Spleen (tissue), 11 donors: ENCODE data around the gene LRRC8E. TPM values are rescaled to one million over a fixed set of nuclear protein-coding genes. Genes with fewer than 3 reads are reported as not detected.

Experiments
- DNase-seq: peaks from one replicate; pipeline ENCODE4 v3.0.0-alpha.2; 2020
- H3K27ac ChIP-seq, 8 donors: fragments of 200-600 bp; sonication (generic) in 7 of 8; 1 replicate in 4 of 8; 2 replicates in 4 of 8; pipeline versions ENCODE4 v1.5.0 to v1.8.0; 2016 to 2021; ENCODE audit warnings: inconsistent platforms in 4 of 8, mild to moderate bottlenecking in 4 of 8, moderate library complexity in 1 of 8
- H3K27me3 ChIP-seq, 7 donors: fragments of 200-600 bp; sonication (generic) in 6 of 7; replicated peaks in 1 of 7; 1 replicate in 4 of 7; 2 replicates in 3 of 7; pipeline versions ENCODE4 v1.5.0 to v1.8.0; 2016 to 2021; ENCODE audit warnings: inconsistent platforms in 3 of 7, mild to moderate bottlenecking in 1 of 7
- H3K36me3 ChIP-seq, 6 donors: fragments of 200-600 bp; sonication (generic) in 5 of 6; 1 replicate in 4 of 6; 2 replicates in 2 of 6; pipeline versions ENCODE4 v1.5.0 to v1.8.0; 2016 to 2021; ENCODE audit warnings: inconsistent platforms in 2 of 6
- H3K4me1 ChIP-seq, 6 donors: fragments of 200-600 bp; sonication (generic) in 5 of 6; 1 replicate in 3 of 6; 2 replicates in 3 of 6; pipeline versions ENCODE4 v1.5.0 to v1.8.0; 2016 to 2021; ENCODE audit warnings: inconsistent platforms in 3 of 6
- H3K4me3 ChIP-seq, 8 donors: fragments of 200-600 bp; sonication (generic) in 7 of 8; 1 replicate in 4 of 8; 2 replicates in 4 of 8; pipeline versions ENCODE4 v1.5.0 to v1.8.0; 2016 to 2021; ENCODE audit warnings: inconsistent platforms in 4 of 8, mild to moderate bottlenecking in 4 of 8, moderate library complexity in 2 of 8
- H3K9me3 ChIP-seq, 8 donors: fragments of 200-600 bp; sonication (generic) in 7 of 8; 1 replicate in 4 of 8; 2 replicates in 4 of 8; pipeline versions ENCODE4 v1.5.0 to v1.8.0; 2016 to 2021; ENCODE audit warnings: inconsistent platforms in 4 of 8
- CTCF ChIP-seq, 11 experiments: fragments of 200-600 bp in 7 of 11; fragments of 450-650 bp in 4 of 11; sonication (generic) in 4 of 11; IDR thresholded peaks in 8 of 11; conservative IDR thresholded peaks in 3 of 11; 1 replicate in 7 of 11; 2 replicates in 4 of 11; pipeline versions ENCODE4 v1.4.0 to v1.8.0; 2016 to 2021; ENCODE audit warnings: antibody characterized with exemption in 11 of 11, inconsistent platforms in 4 of 11, mild to moderate bottlenecking in 1 of 11
- POLR2A ChIP-seq, 3 donors: fragments of 450-650 bp; IDR thresholded peaks; one replicate each; pipeline ENCODE4 v1.5.1; 2017; ENCODE audit warnings: antibody characterized with exemption in 3 of 3, mild to moderate bottlenecking in 1 of 3
- POLR2AphosphoS5 ChIP-seq, 3 donors: sonication (generic); formaldehyde crosslinking; IDR thresholded peaks; one replicate each; pipeline ENCODE4 v1.5.1; 2017; ENCODE audit warnings: antibody characterized with exemption in 3 of 3
- WGBS, 5 donors: extraction: QIAGEN DNeasy Blood & Tissue Kit in 3 of 5; methylation state at CpG; one replicate each; pipeline versions ENCODE4 v1.1.5 to v1.1.7; 2013 to 2018; 5-methylcytosine and 5-hydroxymethylcytosine counted together
- intact Hi-C: fragments of 100-400 bp; cut with DNase I; formaldehyde crosslinking; loops from one replicate; pipeline ENCODE4 v1.15.0; 2023; ENCODE audit warnings: low total_unique reads
- polyA plus RNA-seq, 3 donors: library from polyadenylated mRNA; stranded (reverse); fragments of 200-250 nt; gene quantifications; one replicate each; pipeline ENCODE4 v1.2.1, GENCODE V29; 2013
- total RNA-seq, 7 donors: library from RNA; depleted of rRNA in 3 of 7; stranded (reverse); fragments of >200 nt in 3 of 7; fragmentation: NEBNext Ultra II Directional in 4 of 7; extraction: Animal tissue kit (Norgen Biotek cat#: 25700) in 4 of 7; gene quantifications; one replicate each; pipeline versions ENCODE4 v1.1.0 to v1.2.1, GENCODE V29; 2016 to 2021
- donor health status: healthy with polysubstance abuse.
- donor health status: DM: no; HTN: no; CAD: no; lungs with moderate emphysema.
- donor health status: DM: no; HTN: no; CAD: no.
- donor health status: Bipolar disorder and iron deficiency.
- donor health status: healthy.
- donor health status: DM: no; HTN: no; CAD: no.
- donor health status: DM: yes; HTN: yes; CAD: no.

LRRC8E gene
- total and polyA plus RNA-seq, 10 donors = 0.08 to 0.37 TPM; not detected in 8

- Histone ChIP-seq H3K9me3 (no peaks in the 10 kb centered on the region), H3K36me3 (peaks cover 0 to 45% (median 34%) of the 10 kb centered on the region in 6 donors), H3K4me3 (peak overlapping the region in 6 of 8 donors; percentile 57 to 94 (median 78)), H3K27me3 (no peaks in the 10 kb centered on the region), H3K4me1 (peaks cover 5 to 63% (median 33%) of the 10 kb centered on the region in 6 donors), H3K27ac (no peak overlapping the region)
- 88 to 94% (median 90%) methylated on average over 19 of the region's 19 CpGs for WGBS, 5 donors
- intact Hi-C loops = loop anchor here (10.0 kb wide), 1 partner anchor 63 kb away; the partner anchor contains the start of gene ELAVL1
- TF ChIP-seq CTCF (IDR thresholded peaks at IDR 0.05 in 8 of 11, conservative IDR thresholded peaks at IDR 0.05 in 3 of 11) (no peak), POLR2AphosphoS5 (IDR thresholded peaks at IDR 0.05) (no peak)
- DNase-seq = no peak
Measured at GRCh38 chr19:7941895-7942596, 53.7 kb downstream of the LRRC8E start.

GRCh38 chr19:7942981-7943443 lies 54.7 kb downstream of the LRRC8E start:
- Histone ChIP-seq H3K36me3 (peaks cover 0 to 35% (median 24%) of the 10 kb centered on the region in 6 donors), H3K4me3 (peak overlapping the region; percentile 56 to 94 (median 78)), H3K27me3 (no peaks in the 10 kb centered on the region), H3K4me1 (peaks cover 5 to 63% (median 33%) of the 10 kb centered on the region in 6 donors), H3K27ac (peak overlapping the region; percentile 82 to 98 (median 96)), H3K9me3 (no peaks in the 10 kb centered on the region)
- no peak for DNase-seq
- WGBS, 5 donors = 4 to 6% (median 6%) methylated on average over 32 to 33 of the region's 33 CpGs
- TF ChIP-seq POLR2A (IDR thresholded peaks at IDR 0.05) (no peak), CTCF (IDR thresholded peaks at IDR 0.05 in 8 of 11, conservative IDR thresholded peaks at IDR 0.05 in 3 of 11) (no peak), POLR2AphosphoS5 (IDR thresholded peaks at IDR 0.05) (no peak)
- intact Hi-C loops = loop anchor here (10.0 kb wide), 1 partner anchor 62 kb away; the partner anchor contains the start of gene ELAVL1

GRCh38 chr19:7943444-7944176 lies 55.3 kb downstream of the LRRC8E start, which contains the start of gene TIMM44:
TIMM44 (minus strand) TSS chr19:7943666; CDS start chr19:7943651, 15 bp downstream.
- peak; percentile 50 to 78 (median 57) for TF ChIP-seq POLR2A (IDR thresholded peaks at IDR 0.05)
- TF ChIP-seq POLR2AphosphoS5 (IDR thresholded peaks at IDR 0.05) = peak; percentile 94 to 96 (median 96)
- no peak for TF ChIP-seq CTCF (IDR thresholded peaks at IDR 0.05 in 8 of 11, conservative IDR thresholded peaks at IDR 0.05 in 3 of 11)
- intact Hi-C loops = loop anchor here (10.0 kb wide), 1 partner anchor 61 kb away; the partner anchor contains the start of gene ELAVL1
- Histone ChIP-seq H3K27me3 (no peaks in the 10 kb centered on the region), H3K27ac (peak within 1 kb of the TSS; percentile 82 to 98 (median 96)), H3K4me1 (peaks cover 5 to 59% (median 33%) of the 10 kb centered on the region in 6 donors), H3K4me3 (peak within 1 kb of the TSS; percentile 57 to 94 (median 78)), H3K36me3 (peaks cover 0 to 29% (median 22%) of the 10 kb centered on the region in 6 donors), H3K9me3 (no peaks in the 10 kb centered on the region)
- 0% methylated on average over 23 to 56 of the region's 56 CpGs for WGBS, 5 donors
- peak; percentile 99 for DNase-seq
